Natural killer cell treated with Interleukin-12 subunit alpha and Interleukin-12 subunit beta and Interleukin-15 and Interleukin-18, amount 100 ng/mL, for 72 hours (primary cell): ENCODE data around the gene CCDC195. TPM values are rescaled to one million over a fixed set of nuclear protein-coding genes. Genes with fewer than 3 reads are reported as not detected.
"Not testable (repeated sequence)": the region's sequence is repeated elsewhere in the genome, so short reads cannot be mapped to it uniquely, and the experiment has no call there.

ENCODE experiments used
- ATAC-seq, 2 donors: fragments of 150-1000 bp; cut with Tn5 transposase in 1 of 2; sonication (Bioruptor Pico), chemical (Tn5 transposase) in 1 of 2; 2 replicates each; pipeline ENCODE4 v1.10.0; 2021
- DNase-seq: peaks from one replicate; pipeline ENCODE4 v3.0.0; 2022; ENCODE audit warnings: low spot score
- H3K27ac Mint-ChIP-seq, 2 donors: 1 replicate in 1 of 2; 2 replicates in 1 of 2; pipeline ENCODE4 v1.8.0; 2022; ENCODE audit warnings: mixed read lengths in 2 of 2, mild to moderate bottlenecking in 1 of 2, moderate library complexity in 1 of 2
- H3K27me3 Mint-ChIP-seq, 2 donors: 1 replicate in 1 of 2; 2 replicates in 1 of 2; pipeline ENCODE4 v1.8.0; 2022; ENCODE audit warnings: mixed read lengths in 2 of 2
- H3K36me3 Mint-ChIP-seq: one replicate; pipeline ENCODE4 v1.8.0; 2022; ENCODE audit warnings: mixed read lengths
- H3K4me1 Mint-ChIP-seq, 2 donors: 1 replicate in 1 of 2; 2 replicates in 1 of 2; pipeline ENCODE4 v1.8.0; 2022; ENCODE audit warnings: low read depth in 2 of 2, mixed read lengths in 2 of 2, mild to moderate bottlenecking in 1 of 2
- H3K4me3 Mint-ChIP-seq: one replicate; pipeline ENCODE4 v1.8.0; 2022; ENCODE audit warnings: mixed read lengths
- H3K9me3 Mint-ChIP-seq: 2 replicates; pipeline ENCODE4 v1.8.0; 2022; ENCODE audit warnings: mixed read lengths
- total RNA-seq, 2 donors: library from RNA; stranded (reverse); gene quantifications; one replicate each; pipeline ENCODE4 v1.2.3, GENCODE V29; 2022

CCDC195 gene
- total RNA-seq, 2 donors from 2014 or later = not detected

GRCh38 chr2:224671731-224672130, 44.4 kb downstream of the CCDC195 start:
- no peak overlapping the region for H3K4me3 Mint-ChIP-seq
- peaks cover 0 to 5% of the 10 kb centered on the region in 2 donors for H3K27me3 Mint-ChIP-seq
- no peaks in the 10 kb centered on the region for H3K36me3 Mint-ChIP-seq
- H3K9me3 Mint-ChIP-seq = no peaks in the 10 kb centered on the region
- H3K4me1 Mint-ChIP-seq = no peaks in the 10 kb centered on the region
- no peak for ATAC-seq
- H3K27ac Mint-ChIP-seq = no peak overlapping the region
- DNase-seq = no peak

GRCh38 chr2:224670203-224670602, 46.0 kb downstream of the CCDC195 start:
- H3K4me3 Mint-ChIP-seq = no peak overlapping the region
- H3K27me3 Mint-ChIP-seq = peaks cover 0 to 5% of the 10 kb centered on the region in 2 donors
- H3K4me1 Mint-ChIP-seq = no peaks in the 10 kb centered on the region
- ATAC-seq (no peak), DNase-seq (no peak)
- H3K9me3 Mint-ChIP-seq = no peaks in the 10 kb centered on the region
- no peak overlapping the region for H3K27ac Mint-ChIP-seq
- no peaks in the 10 kb centered on the region for H3K36me3 Mint-ChIP-seq

- Mint-ChIP-seq H3K4me1 (no peaks in the 10 kb centered on the region), H3K27ac (no peak overlapping the region), H3K9me3 (no peaks in the 10 kb centered on the region), H3K27me3 (peaks cover 0 to 5% of the 10 kb centered on the region in 2 donors), H3K4me3 (no peak overlapping the region), H3K36me3 (no peaks in the 10 kb centered on the region)
- DNase-seq (no peak), ATAC-seq (no peak)
Observed at GRCh38 chr2:224669449-224669848, 46.7 kb downstream of the CCDC195 start.

- Mint-ChIP-seq H3K4me3 (no peak overlapping the region), H3K4me1 (no peaks in the 10 kb centered on the region), H3K36me3 (peaks cover 4% of the 10 kb centered on the region), H3K9me3 (peaks cover 2% of the 10 kb centered on the region), H3K27me3 (peaks cover 0 to 4% of the 10 kb centered on the region in 2 donors), H3K27ac (no peak overlapping the region)
- DNase-seq (no peak), ATAC-seq (no peak)
Observed at GRCh38 chr2:224668123-224668909, 47.8 kb downstream of the CCDC195 start.

GRCh38 chr2:224666951-224667553, 49.1 kb downstream of the CCDC195 start:
- H3K4me3 Mint-ChIP-seq = no peak overlapping the region
- H3K27ac Mint-ChIP-seq = no peak overlapping the region
- peaks cover 8% of the 10 kb centered on the region for H3K36me3 Mint-ChIP-seq
- H3K9me3 Mint-ChIP-seq = peaks cover 3% of the 10 kb centered on the region
- no peak for DNase-seq
- no peak for ATAC-seq
- H3K4me1 Mint-ChIP-seq = no peaks in the 10 kb centered on the region
- peaks cover 1 to 6% of the 10 kb centered on the region in 2 donors for H3K27me3 Mint-ChIP-seq

GRCh38 chr2:224663322-224663721, 52.8 kb downstream of the CCDC195 start:
- H3K27ac Mint-ChIP-seq, ATAC-seq, H3K4me3 Mint-ChIP-seq, H3K9me3 Mint-ChIP-seq, H3K36me3 Mint-ChIP-seq, H3K27me3 Mint-ChIP-seq, DNase-seq, H3K4me1 Mint-ChIP-seq: not testable (repeated sequence)

- H3K36me3 Mint-ChIP-seq, DNase-seq, H3K4me1 Mint-ChIP-seq, ATAC-seq, H3K9me3 Mint-ChIP-seq, H3K4me3 Mint-ChIP-seq, H3K27ac Mint-ChIP-seq: not testable (repeated sequence)
- H3K27me3 Mint-ChIP-seq = peaks cover 9 to 14% of the 10 kb centered on the region in 2 donors
Observed at GRCh38 chr2:224661708-224662107, 54.5 kb downstream of the CCDC195 start.

GRCh38 chr2:224659714-224660113, 56.5 kb downstream of the CCDC195 start:
- Mint-ChIP-seq H3K27me3 (peaks cover 9 to 14% of the 10 kb centered on the region in 2 donors), H3K27ac (no peak overlapping the region), H3K36me3 (peaks cover 8% of the 10 kb centered on the region), H3K4me1 (no peaks in the 10 kb centered on the region), H3K9me3 (peaks cover 3% of the 10 kb centered on the region), H3K4me3 (no peak overlapping the region)
- DNase-seq (no peak), ATAC-seq (no peak)

- no peaks in the 10 kb centered on the region for H3K4me1 Mint-ChIP-seq
- H3K9me3 Mint-ChIP-seq = peaks cover 3% of the 10 kb centered on the region
- DNase-seq = no peak
- no peak overlapping the region for H3K4me3 Mint-ChIP-seq
- H3K27me3 Mint-ChIP-seq = peaks cover 11 to 14% of the 10 kb centered on the region in 2 donors
- ATAC-seq = no peak
- no peak overlapping the region for H3K27ac Mint-ChIP-seq
- H3K36me3 Mint-ChIP-seq = peaks cover 8% of the 10 kb centered on the region
Observed at GRCh38 chr2:224658780-224659405, 57.3 kb downstream of the CCDC195 start.

GRCh38 chr2:224657349-224657748, 58.8 kb downstream of the CCDC195 start:
- Mint-ChIP-seq H3K4me3 (no peak overlapping the region), H3K27ac (no peak overlapping the region), H3K36me3 (no peaks in the 10 kb centered on the region), H3K4me1 (no peaks in the 10 kb centered on the region), H3K9me3 (no peaks in the 10 kb centered on the region), H3K27me3 (peaks cover 8 to 14% of the 10 kb centered on the region in 2 donors)
- DNase-seq (no peak), ATAC-seq (no peak)

GRCh38 chr2:224655006-224655537, 61.1 kb downstream of the CCDC195 start:
- Mint-ChIP-seq H3K36me3 (no peaks in the 10 kb centered on the region), H3K4me3 (no peak overlapping the region), H3K4me1 (no peaks in the 10 kb centered on the region), H3K27ac (no peak overlapping the region), H3K9me3 (no peaks in the 10 kb centered on the region), H3K27me3 (peaks cover 13 to 15% of the 10 kb centered on the region in 2 donors)
- DNase-seq (no peak), ATAC-seq (no peak)
